ENCODE results near the gene CEND1.

CEND1 gene

GRCh38 chr11:790721-791564, 1.1 kb upstream of the CEND1 start:
- Histone ChIP-seq H3K4me3 (ENCODE audit: low read depth in 1 of 2, low read length in 2 of 2) (no peak overlapping the region), H3K9me3 (ENCODE audit: low read length) (no peaks in the 10 kb centered on the region), H3K9ac (ENCODE audit: low read length) (no peak overlapping the region), H3K4me1 (ENCODE audit: insufficient read depth, low read length) (no peaks in the 10 kb centered on the region), H3K27ac (ENCODE audit: low read depth, low read length) (no peak overlapping the region), H3K36me3 (ENCODE audit: insufficient read depth, low read length) (no peaks in the 10 kb centered on the region), H3K27me3 (ENCODE audit: control insufficient read depth in 1 of 2, insufficient read depth in 2 of 2, low read length in 2 of 2) (peaks cover 0 to 23% of the 10 kb centered on the region in 2 donors)

DNA sequence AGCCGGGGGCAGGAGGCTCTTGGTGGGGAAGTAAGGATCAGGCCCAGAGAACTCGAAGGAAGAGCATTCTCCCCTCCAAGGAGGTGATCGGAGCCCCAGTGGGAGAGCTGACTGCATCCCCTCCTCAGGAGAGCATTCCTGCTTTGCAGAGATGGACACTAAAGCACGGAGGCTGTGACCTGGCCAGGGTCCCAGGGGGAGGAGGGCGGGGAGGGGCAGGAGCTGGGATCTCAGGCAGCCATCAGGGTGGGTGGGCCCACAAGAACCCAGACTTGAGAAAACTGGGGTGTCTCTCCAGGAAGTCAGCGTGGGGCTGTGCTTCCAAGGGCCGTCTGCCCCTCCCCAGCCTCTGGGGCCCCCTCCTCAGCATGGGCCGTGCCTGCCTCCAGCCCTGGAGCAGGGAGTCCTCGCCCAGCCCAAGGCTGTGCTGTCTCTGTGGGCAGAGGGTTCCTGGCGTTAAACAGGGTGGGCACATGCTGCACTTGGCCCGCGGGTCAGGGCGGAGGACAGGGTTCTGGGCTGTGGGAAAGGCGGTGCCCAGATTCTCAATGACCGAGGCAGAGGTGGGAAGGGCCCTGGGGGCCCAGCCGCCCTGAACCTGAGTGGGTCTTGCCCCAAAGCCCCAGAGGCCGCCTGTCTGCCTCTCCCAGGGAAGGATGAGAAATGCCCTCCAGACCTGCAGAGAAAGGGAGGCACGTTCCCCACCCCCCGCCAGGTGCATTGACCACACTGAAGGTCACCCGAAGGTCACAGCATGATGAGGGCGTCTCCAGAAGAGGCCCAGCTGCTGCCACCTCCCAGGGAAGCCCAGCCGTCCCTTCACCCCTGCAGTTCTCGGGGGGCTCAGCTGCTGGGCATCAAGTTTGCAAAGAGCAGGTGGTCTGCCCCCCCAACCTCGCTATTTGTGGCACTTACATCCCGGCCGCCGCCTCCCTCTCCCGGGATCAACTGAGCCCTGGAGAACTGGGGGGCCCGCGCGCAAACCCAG, 643 bp downstream of the CEND1 start:
- H3K27ac ChIP-seq (ENCODE audit: low read depth, low read length) = no peak overlapping the region
- no peak overlapping the region for H3K4me3 ChIP-seq (ENCODE audit: low read depth in 1 of 2, low read length in 2 of 2)
- no peaks in the 10 kb centered on the region for H3K9me3 ChIP-seq (ENCODE audit: low read length)
- no peaks in the 10 kb centered on the region for H3K4me1 ChIP-seq (ENCODE audit: insufficient read depth, low read length)
- peaks cover 0 to 23% of the 10 kb centered on the region in 2 donors for H3K27me3 ChIP-seq (ENCODE audit: control insufficient read depth in 1 of 2, insufficient read depth in 2 of 2, low read length in 2 of 2)
- H3K36me3 ChIP-seq (ENCODE audit: insufficient read depth, low read length) = no peaks in the 10 kb centered on the region
- H3K9ac ChIP-seq (ENCODE audit: low read length) = no peak overlapping the region

GRCh38 chr11:788009-788640, 1.8 kb downstream of the CEND1 start:
- Histone ChIP-seq H3K27ac (ENCODE audit: low read depth, low read length) (no peak overlapping the region), H3K9me3 (ENCODE audit: low read length) (no peaks in the 10 kb centered on the region), H3K4me1 (ENCODE audit: insufficient read depth, low read length) (peaks cover 9% of the 10 kb centered on the region), H3K9ac (ENCODE audit: low read length) (no peak overlapping the region), H3K27me3 (ENCODE audit: control insufficient read depth in 1 of 2, insufficient read depth in 2 of 2, low read length in 2 of 2) (peaks cover 0 to 23% of the 10 kb centered on the region in 2 donors), H3K4me3 (ENCODE audit: low read depth in 1 of 2, low read length in 2 of 2) (no peak overlapping the region), H3K36me3 (ENCODE audit: insufficient read depth, low read length) (no peaks in the 10 kb centered on the region)

DNA sequence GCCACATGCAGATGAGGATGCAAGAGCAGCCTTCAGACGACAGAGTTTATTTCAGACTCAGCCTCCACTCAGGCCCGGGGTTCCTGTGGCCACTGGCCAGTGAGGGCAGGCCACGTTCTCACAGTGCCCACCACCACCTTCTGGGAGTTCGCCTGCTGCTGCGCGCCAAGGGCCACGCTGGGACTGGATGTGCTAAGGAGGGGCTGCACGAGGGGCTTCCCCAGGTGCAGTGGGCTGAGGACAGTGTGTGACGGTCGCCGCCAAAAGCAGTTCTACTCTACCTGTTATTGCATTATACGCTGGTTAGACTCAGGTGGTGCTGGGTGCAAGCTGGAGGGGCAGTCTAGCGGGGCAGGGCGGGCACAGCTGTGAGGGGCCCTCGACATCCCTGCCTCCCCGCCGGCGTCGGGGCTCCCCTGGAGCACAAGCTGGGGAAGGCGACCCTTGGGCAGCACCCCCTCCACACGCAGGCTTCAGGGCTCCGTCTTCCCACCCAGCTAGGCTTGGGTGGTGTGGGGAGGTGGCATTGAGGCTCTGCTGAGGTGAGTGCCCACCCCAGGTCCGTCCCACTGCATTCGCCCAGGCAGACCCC, 2.7 kb downstream of the CEND1 start:
- Histone ChIP-seq H3K36me3 (ENCODE audit: insufficient read depth, low read length) (no peaks in the 10 kb centered on the region), H3K9ac (ENCODE audit: low read length) (no peak overlapping the region), H3K27ac (ENCODE audit: low read depth, low read length) (no peak overlapping the region), H3K9me3 (ENCODE audit: low read length) (no peaks in the 10 kb centered on the region), H3K4me3 (ENCODE audit: low read depth in 1 of 2, low read length in 2 of 2) (no peak overlapping the region), H3K4me1 (ENCODE audit: insufficient read depth, low read length) (peaks cover 13% of the 10 kb centered on the region), H3K27me3 (ENCODE audit: control insufficient read depth in 1 of 2, insufficient read depth in 2 of 2, low read length in 2 of 2) (peaks cover 0 to 23% of the 10 kb centered on the region in 2 donors)

- Histone ChIP-seq H3K27ac (ENCODE audit: low read depth, low read length) (no peak overlapping the region), H3K36me3 (ENCODE audit: insufficient read depth, low read length) (no peaks in the 10 kb centered on the region), H3K4me3 (ENCODE audit: low read depth in 1 of 2, low read length in 2 of 2) (no peak overlapping the region), H3K4me1 (ENCODE audit: insufficient read depth, low read length) (peaks cover 13% of the 10 kb centered on the region), H3K9me3 (ENCODE audit: low read length) (no peaks in the 10 kb centered on the region), H3K27me3 (ENCODE audit: control insufficient read depth in 1 of 2, insufficient read depth in 2 of 2, low read length in 2 of 2) (peaks cover 0 to 23% of the 10 kb centered on the region in 2 donors), H3K9ac (ENCODE audit: low read length) (no peak overlapping the region)
Observed at GRCh38 chr11:786235-787083, 3.4 kb downstream of the CEND1 start.

GRCh38 chr11:783581-784015, 6.3 kb downstream of the CEND1 start:
- no peaks in the 10 kb centered on the region for H3K36me3 ChIP-seq (ENCODE audit: insufficient read depth, low read length)
- no peaks in the 10 kb centered on the region for H3K9me3 ChIP-seq (ENCODE audit: low read length)
- H3K27ac ChIP-seq (ENCODE audit: low read depth, low read length) = no peak overlapping the region
- H3K27me3 ChIP-seq (ENCODE audit: control insufficient read depth in 1 of 2, insufficient read depth in 2 of 2, low read length in 2 of 2) = peaks cover 0 to 6% of the 10 kb centered on the region in 2 donors
- no peak overlapping the region for H3K9ac ChIP-seq (ENCODE audit: low read length)
- H3K4me3 ChIP-seq (ENCODE audit: low read depth in 1 of 2, low read length in 2 of 2) = no peak overlapping the region
- H3K4me1 ChIP-seq (ENCODE audit: insufficient read depth, low read length) = peaks cover 13% of the 10 kb centered on the region

DNA sequence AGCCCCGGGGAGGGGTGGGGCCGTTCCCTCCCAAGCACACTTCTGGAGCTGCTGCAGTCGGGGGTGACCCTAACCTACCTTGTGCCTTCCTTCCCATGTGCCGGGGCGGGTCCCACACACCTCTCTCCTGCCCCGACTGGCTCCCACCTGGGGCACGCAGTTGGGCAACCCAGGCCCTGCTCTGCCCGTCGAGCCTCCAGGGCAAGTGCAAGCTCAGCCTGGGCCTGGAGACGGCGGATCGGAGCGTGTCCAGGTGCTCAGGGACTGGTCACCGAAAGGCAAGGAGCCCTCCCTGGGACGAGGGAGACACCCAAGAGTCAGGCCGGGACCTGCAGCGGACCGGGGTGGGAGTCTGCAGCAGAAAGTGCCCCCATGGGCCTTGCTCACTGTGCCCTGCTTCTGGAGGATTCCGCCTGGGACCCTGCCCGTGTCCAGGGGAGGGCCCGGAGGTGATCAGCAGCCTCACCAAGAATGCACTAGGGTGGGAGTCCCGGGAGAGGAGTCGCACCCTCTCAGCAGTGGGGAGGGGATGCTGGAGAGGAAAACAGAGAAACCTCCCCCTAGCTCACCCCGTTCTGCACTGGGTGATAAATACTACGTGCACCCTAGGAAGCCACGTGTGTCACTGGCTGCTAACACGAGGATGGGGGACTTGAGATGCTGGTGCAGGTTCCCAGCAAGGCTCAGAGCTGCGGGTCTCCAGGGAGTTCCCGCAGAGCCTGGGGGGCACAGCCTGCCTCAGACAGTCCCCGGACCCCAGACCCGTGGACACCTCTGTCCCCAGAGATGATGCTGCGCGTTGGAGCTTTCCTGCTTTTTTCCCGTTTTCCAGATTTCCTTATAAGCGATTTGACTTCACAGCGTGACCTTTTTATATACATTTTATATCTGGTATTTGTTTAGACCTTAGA, 7.4 kb downstream of the CEND1 start:
- no peak overlapping the region for H3K27ac ChIP-seq (ENCODE audit: low read depth, low read length)
- H3K9me3 ChIP-seq (ENCODE audit: low read length) = no peaks in the 10 kb centered on the region
- H3K4me3 ChIP-seq (ENCODE audit: low read depth in 1 of 2, low read length in 2 of 2) = no peak overlapping the region
- H3K36me3 ChIP-seq (ENCODE audit: insufficient read depth, low read length) = no peaks in the 10 kb centered on the region
- peaks cover 21% of the 10 kb centered on the region for H3K4me1 ChIP-seq (ENCODE audit: insufficient read depth, low read length)
- peak overlapping the region; percentile 9 for H3K9ac ChIP-seq (ENCODE audit: low read length)
- no peaks in the 10 kb centered on the region for H3K27me3 ChIP-seq (ENCODE audit: control insufficient read depth in 1 of 2, insufficient read depth in 2 of 2, low read length in 2 of 2)

DNA sequence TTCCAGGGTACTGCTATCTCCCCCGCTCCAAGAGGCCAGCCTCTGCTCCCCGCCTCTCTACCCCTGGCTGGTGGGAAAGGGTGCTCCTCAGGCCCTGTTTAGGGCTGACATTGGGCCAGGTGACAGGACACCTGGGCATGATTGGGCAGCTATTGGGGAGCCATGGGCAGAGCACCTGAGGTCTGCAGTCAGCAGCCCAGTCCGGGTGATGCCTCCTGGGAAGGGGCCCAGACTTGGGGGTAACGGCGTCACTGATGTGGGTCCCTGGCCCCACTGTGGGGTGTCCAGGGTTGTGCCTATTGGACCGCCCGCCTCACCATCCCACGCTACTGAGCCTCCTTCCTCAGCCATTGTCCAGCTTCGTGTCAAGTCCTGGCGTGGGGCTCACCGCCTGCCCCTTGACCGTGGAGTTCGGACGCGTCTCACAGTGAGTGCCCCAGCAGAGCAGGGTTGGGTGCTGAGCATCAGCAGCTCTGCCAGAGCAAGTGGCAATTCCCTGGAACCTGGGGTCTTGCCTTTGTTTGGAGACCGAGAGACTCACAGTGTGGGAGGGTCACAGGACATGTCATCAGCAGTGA, 9.8 kb downstream of the CEND1 start:
- Histone ChIP-seq H3K9ac (ENCODE audit: low read length) (no peak overlapping the region), H3K27me3 (ENCODE audit: control insufficient read depth in 1 of 2, insufficient read depth in 2 of 2, low read length in 2 of 2) (no peaks in the 10 kb centered on the region), H3K4me3 (ENCODE audit: low read depth in 1 of 2, low read length in 2 of 2) (no peak overlapping the region), H3K36me3 (ENCODE audit: insufficient read depth, low read length) (no peaks in the 10 kb centered on the region), H3K4me1 (ENCODE audit: insufficient read depth, low read length) (peaks cover 28% of the 10 kb centered on the region), H3K27ac (ENCODE audit: low read depth, low read length) (no peak overlapping the region), H3K9me3 (ENCODE audit: low read length) (no peaks in the 10 kb centered on the region)

- Histone ChIP-seq H3K27ac (ENCODE audit: low read depth, low read length) (no peak overlapping the region), H3K4me1 (ENCODE audit: insufficient read depth, low read length) (peaks cover 32% of the 10 kb centered on the region), H3K9ac (ENCODE audit: low read length) (no peak overlapping the region)
Observed at GRCh38 chr11:778976-779954, 10.6 kb downstream of the CEND1 start.

More at GRCh38 chr11:778976-779954, 10.6 kb downstream of the CEND1 start:
- Histone ChIP-seq H3K27me3 (ENCODE audit: control insufficient read depth in 1 of 2, insufficient read depth in 2 of 2, low read length in 2 of 2) (no peaks in the 10 kb centered on the region), H3K36me3 (ENCODE audit: insufficient read depth, low read length) (no peaks in the 10 kb centered on the region), H3K9me3 (ENCODE audit: low read length) (no peaks in the 10 kb centered on the region), H3K4me3 (ENCODE audit: low read depth in 1 of 2, low read length in 2 of 2) (no peak overlapping the region)

Measured in muscle layer of colon (tissue), 2 donors.